Epithelial cell of proximal tubule (primary cell): ENCODE results near the gene DMD. TPM values are rescaled to one million over a fixed set of nuclear protein-coding genes. Genes with fewer than 3 reads are reported as not detected.

Experiments
- DNase-seq: peaks from one replicate; pipeline ENCODE4 v3.0.0-alpha.2; 2011; ENCODE audit warnings: low read depth
- H3K4me3 ChIP-seq: 2 replicates; pipeline ENCODE4 v1.5.1; 2011; ENCODE audit warnings: low read depth, mild to moderate bottlenecking, low read length
- total RNA-seq: library from RNA; depleted of rRNA; stranded (reverse); fragments of >200 nt; gene quantifications from 2 replicates; pipeline ENCODE4 v1.2.3, GENCODE V29; 2015
- TF ChIP-seq, protein P1 (sequence below): conservative IDR thresholded peaks from 2 replicates; pipeline ENCODE4 v1.5.1; 2012; ENCODE audit warnings: low read depth, mild to moderate bottlenecking, low read length

Gene DMD
- total RNA-seq, 1 donor from 2014 or later, result 1.3 TPM

DNA sequence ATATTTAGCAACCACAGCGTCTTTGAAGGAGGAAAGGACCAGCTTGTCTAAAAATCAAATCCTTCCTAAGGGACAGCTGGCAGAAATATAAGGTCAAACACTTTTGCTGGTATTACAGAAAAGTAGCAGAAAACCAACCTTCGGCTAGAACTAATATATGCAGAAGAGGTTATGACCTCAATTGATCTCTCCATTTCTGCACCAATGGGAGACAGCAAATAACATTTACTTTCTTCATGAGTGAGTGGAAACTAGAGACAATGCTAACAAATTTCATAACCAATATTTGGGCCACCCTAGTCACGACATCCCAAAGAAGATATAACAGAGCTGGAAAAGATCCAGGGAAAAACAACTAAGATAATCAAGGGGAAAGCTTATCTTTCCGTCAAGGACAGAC is 1892.5 kb downstream of the DMD start:
- H3K4me3 ChIP-seq, result no peak overlapping the region
- TF ChIP-seq, protein P1, sequence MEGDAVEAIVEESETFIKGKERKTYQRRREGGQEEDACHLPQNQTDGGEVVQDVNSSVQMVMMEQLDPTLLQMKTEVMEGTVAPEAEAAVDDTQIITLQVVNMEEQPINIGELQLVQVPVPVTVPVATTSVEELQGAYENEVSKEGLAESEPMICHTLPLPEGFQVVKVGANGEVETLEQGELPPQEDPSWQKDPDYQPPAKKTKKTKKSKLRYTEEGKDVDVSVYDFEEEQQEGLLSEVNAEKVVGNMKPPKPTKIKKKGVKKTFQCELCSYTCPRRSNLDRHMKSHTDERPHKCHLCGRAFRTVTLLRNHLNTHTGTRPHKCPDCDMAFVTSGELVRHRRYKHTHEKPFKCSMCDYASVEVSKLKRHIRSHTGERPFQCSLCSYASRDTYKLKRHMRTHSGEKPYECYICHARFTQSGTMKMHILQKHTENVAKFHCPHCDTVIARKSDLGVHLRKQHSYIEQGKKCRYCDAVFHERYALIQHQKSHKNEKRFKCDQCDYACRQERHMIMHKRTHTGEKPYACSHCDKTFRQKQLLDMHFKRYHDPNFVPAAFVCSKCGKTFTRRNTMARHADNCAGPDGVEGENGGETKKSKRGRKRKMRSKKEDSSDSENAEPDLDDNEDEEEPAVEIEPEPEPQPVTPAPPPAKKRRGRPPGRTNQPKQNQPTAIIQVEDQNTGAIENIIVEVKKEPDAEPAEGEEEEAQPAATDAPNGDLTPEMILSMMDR, result no peak
- DNase-seq, result no peak

DNA sequence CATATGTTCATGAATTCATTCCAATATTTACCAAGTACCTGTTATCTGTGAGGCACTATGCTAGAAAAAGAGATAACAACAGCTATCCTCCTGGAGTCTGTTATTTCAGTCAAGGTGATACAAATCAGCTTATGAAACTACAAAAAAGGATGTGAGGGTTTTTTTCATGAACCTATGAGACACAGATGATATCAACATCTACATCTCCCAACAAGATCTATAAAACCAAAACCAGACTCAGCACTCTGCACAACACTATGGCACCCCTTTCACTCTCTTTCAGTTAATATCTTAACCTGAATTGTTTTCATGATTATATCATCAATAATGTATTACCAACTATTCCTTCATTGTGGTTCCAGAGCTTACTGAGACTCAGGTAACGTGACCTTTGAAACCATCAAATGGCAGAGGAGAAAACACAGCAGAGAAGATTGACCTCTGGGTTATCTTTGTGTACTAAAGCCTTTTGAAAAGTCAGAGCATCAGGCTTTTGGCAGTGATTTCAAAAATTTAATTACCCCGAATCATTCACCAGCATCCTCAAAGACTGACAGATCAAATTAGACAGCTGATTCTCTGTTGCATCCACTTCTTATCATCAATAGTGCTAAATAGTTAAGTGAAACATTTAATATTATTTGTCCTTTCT is 1894.9 kb downstream of the DMD start:
- no peak overlapping the region for H3K4me3 ChIP-seq
- TF ChIP-seq, protein P1, result no peak
- DNase-seq, result no peak

DNA sequence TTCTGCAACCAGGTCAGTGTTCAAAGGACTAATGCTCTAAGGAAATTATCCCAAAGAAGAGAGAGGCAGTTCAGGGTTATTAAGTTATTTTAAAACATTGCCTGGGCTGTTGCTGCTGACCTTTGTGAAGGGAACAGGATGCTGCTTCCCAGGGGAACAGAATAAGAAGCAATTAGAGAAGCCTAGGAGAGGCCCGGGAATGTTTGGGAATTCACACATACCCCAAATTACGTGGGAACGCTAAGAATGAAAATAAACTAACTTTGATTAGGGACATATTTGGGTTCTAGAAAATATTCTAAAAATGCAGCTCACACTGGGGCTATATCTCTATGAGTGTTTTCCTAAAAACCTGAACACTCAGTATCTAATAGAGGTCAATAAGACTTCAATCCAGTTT is 1896.4 kb downstream of the DMD start:
- no peak for DNase-seq
- TF ChIP-seq, protein P1, result no peak
- H3K4me3 ChIP-seq, result no peak overlapping the region

DNA sequence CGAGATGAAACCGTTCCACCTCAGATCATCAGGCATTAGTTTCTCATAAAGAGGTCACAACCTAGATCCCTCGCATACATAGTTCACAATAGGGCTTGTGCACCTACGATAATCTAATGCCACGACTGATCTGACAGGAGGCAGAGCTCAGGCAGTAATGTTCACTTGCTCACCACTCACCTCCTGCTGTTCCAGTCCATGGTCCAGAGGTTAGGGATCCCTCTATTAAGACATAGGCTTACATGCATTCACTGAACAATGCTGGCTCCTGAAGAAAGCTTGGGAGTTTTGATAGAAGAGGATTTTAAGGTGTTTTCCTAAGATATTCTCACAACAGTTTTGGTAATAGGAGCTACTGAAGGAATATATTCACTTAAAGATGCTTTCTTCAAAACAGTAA is 1903.4 kb downstream of the DMD start:
- no peak overlapping the region for H3K4me3 ChIP-seq
- DNase-seq, result no peak
- TF ChIP-seq, protein P1, result no peak

DNA sequence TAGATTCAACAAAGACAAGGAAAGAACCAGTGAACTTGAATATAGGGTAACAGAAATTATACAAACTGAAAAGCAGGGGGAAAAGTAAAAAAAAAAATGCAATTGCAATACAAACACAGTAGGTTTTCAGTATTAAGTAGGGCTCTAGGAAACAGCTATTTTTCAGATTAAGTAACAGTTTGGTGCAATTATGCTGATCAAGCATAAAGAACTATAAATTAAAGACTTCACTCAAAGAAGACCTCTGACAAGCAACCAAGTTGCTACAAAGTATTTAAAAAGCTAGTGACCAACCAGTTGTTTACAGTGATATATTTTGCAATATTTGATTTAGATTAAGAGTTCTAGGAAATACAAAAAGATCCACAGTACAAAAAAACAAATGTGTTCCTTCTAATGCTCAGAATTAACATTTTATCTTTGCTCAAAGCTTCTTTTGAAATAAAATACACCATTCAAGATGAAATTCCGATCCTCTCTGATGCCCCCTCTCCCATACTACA is 1908.7 kb downstream of the DMD start:
- TF ChIP-seq, protein P1, result no peak
- DNase-seq, result no peak
- no peak overlapping the region for H3K4me3 ChIP-seq

DNA sequence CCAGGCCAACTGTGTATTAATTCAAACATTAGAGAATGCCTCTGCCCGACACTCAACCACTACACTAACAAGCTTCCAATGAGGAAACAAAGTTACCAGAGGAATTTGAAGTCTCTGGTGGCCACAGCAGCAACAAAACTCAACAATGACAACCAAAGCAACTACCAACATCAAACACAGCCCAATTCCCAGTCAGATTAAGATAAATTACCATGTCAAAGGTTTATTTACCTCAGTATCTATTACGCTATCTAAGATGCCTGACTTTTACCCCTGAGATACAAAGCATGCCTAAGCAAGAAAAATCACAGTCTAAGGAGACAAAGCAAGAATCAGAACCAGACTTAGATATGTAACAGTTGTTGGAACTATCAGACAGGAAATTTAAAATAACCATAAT is 1909.4 kb downstream of the DMD start:
- TF ChIP-seq, protein P1, result no peak
- no peak overlapping the region for H3K4me3 ChIP-seq
- no peak for DNase-seq

DNA sequence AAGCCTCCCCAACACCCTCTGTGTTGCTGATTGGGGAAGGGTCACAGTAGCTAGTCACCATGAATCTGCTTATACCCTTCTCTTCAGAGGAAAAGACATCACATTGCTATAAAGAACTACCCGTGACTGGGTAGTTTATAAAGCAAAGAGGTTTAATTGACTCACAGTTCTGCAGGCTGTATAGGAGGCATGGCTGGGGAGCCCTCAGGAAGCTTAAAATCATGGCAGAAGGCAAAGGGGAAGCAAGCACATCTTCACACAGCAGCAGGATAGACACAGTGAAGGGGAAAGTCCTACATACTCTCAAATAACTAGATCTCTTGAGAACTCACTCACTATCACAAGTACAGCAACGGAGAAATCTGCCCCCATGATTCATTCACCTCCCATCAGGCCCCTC is 1910.1 kb downstream of the DMD start:
- TF ChIP-seq, protein P1, result no peak
- no peak for DNase-seq
- no peak overlapping the region for H3K4me3 ChIP-seq
